Measurements from ENCODE around the gene TANC1. TPM values are rescaled to one million over a fixed set of nuclear protein-coding genes. Genes with fewer than 3 reads are reported as not detected.

TANC1 gene
- total RNA-seq, 1 donor from 2014 or later = 0.37 TPM

GRCh38 chr2:159144776-159145614 is 176.6 kb downstream of the TANC1 start:
- Mint-ChIP-seq H3K27ac (no peak overlapping the region), H3K4me1 (peaks cover 6% of the 10 kb centered on the region), H3K27me3 (peaks cover 4% of the 10 kb centered on the region), H3K36me3 (ENCODE audit: low read depth) (no peaks in the 10 kb centered on the region), H3K4me3 (no peak overlapping the region), H3K9me3 (no peaks in the 10 kb centered on the region)
- intact Hi-C loops (cut with micrococcal nuclease) = no loop called here
- no peak for DNase-seq

- peaks cover 4% of the 10 kb centered on the region for H3K27me3 Mint-ChIP-seq
- no peak overlapping the region for H3K27ac Mint-ChIP-seq
- peaks cover 6% of the 10 kb centered on the region for H3K4me1 Mint-ChIP-seq
- intact Hi-C loops (cut with micrococcal nuclease) = no loop called here
- no peak for DNase-seq
- H3K9me3 Mint-ChIP-seq = no peaks in the 10 kb centered on the region
- no peaks in the 10 kb centered on the region for H3K36me3 Mint-ChIP-seq (ENCODE audit: low read depth)
- H3K4me3 Mint-ChIP-seq = no peak overlapping the region
These were observed 177.4 kb downstream of the TANC1 start for GRCh38 chr2:159145745-159146354.

GRCh38 chr2:159146996-159147666 is 178.7 kb downstream of the TANC1 start:
- no peak for DNase-seq
- no peaks in the 10 kb centered on the region for H3K36me3 Mint-ChIP-seq (ENCODE audit: low read depth)
- intact Hi-C loops (cut with micrococcal nuclease) = no loop called here
- H3K9me3 Mint-ChIP-seq = no peaks in the 10 kb centered on the region
- peaks cover 4% of the 10 kb centered on the region for H3K27me3 Mint-ChIP-seq
- H3K4me3 Mint-ChIP-seq = no peak overlapping the region
- H3K4me1 Mint-ChIP-seq = peaks cover 6% of the 10 kb centered on the region
- no peak overlapping the region for H3K27ac Mint-ChIP-seq

GRCh38 chr2:159147690-159148089 is 179.2 kb downstream of the TANC1 start:
- peaks cover 6% of the 10 kb centered on the region for H3K4me1 Mint-ChIP-seq
- no peaks in the 10 kb centered on the region for H3K36me3 Mint-ChIP-seq (ENCODE audit: low read depth)
- H3K27me3 Mint-ChIP-seq = peaks cover 4% of the 10 kb centered on the region
- no peak for DNase-seq
- intact Hi-C loops (cut with micrococcal nuclease) = no loop called here
- H3K9me3 Mint-ChIP-seq = no peaks in the 10 kb centered on the region
- no peak overlapping the region for H3K4me3 Mint-ChIP-seq
- H3K27ac Mint-ChIP-seq = no peak overlapping the region

GRCh38 chr2:159148901-159149300 is 180.5 kb downstream of the TANC1 start:
- H3K4me3 Mint-ChIP-seq = no peak overlapping the region
- H3K36me3 Mint-ChIP-seq (ENCODE audit: low read depth) = no peaks in the 10 kb centered on the region
- no peaks in the 10 kb centered on the region for H3K9me3 Mint-ChIP-seq
- DNase-seq = no peak
- peaks cover 4% of the 10 kb centered on the region for H3K27me3 Mint-ChIP-seq
- no peak overlapping the region for H3K27ac Mint-ChIP-seq
- H3K4me1 Mint-ChIP-seq = peaks cover 12% of the 10 kb centered on the region
- intact Hi-C loops (cut with micrococcal nuclease) = no loop called here

- H3K9me3 Mint-ChIP-seq = no peaks in the 10 kb centered on the region
These were observed 181.3 kb downstream of the TANC1 start for GRCh38 chr2:159149747-159150146.

GRCh38 chr2:159150280-159150746 is 181.9 kb downstream of the TANC1 start:
- Mint-ChIP-seq H3K4me3 (no peak overlapping the region), H3K27ac (no peak overlapping the region), H3K36me3 (ENCODE audit: low read depth) (no peaks in the 10 kb centered on the region), H3K4me1 (peaks cover 10% of the 10 kb centered on the region), H3K27me3 (peaks cover 4% of the 10 kb centered on the region), H3K9me3 (no peaks in the 10 kb centered on the region)
- DNase-seq = no peak
- intact Hi-C loops (cut with micrococcal nuclease) = no loop called here

More at GRCh38 chr2:159149747-159150146, 181.3 kb downstream of the TANC1 start:
- H3K27ac Mint-ChIP-seq = no peak overlapping the region
- no peaks in the 10 kb centered on the region for H3K36me3 Mint-ChIP-seq (ENCODE audit: low read depth)
- H3K27me3 Mint-ChIP-seq = peaks cover 4% of the 10 kb centered on the region
- peaks cover 12% of the 10 kb centered on the region for H3K4me1 Mint-ChIP-seq
- no peak for DNase-seq
- H3K4me3 Mint-ChIP-seq = no peak overlapping the region
- intact Hi-C loops (cut with micrococcal nuclease) = no loop called here

- Mint-ChIP-seq H3K27me3 (peaks cover 2% of the 10 kb centered on the region), H3K4me3 (no peak overlapping the region), H3K9me3 (no peaks in the 10 kb centered on the region), H3K4me1 (peaks cover 10% of the 10 kb centered on the region), H3K27ac (no peak overlapping the region), H3K36me3 (ENCODE audit: low read depth) (no peaks in the 10 kb centered on the region)
- intact Hi-C loops (cut with micrococcal nuclease) = no loop called here
- DNase-seq = no peak
These were observed 183.0 kb downstream of the TANC1 start for GRCh38 chr2:159151198-159152127.

GRCh38 chr2:159152128-159152778 is 183.8 kb downstream of the TANC1 start:
- Mint-ChIP-seq H3K36me3 (ENCODE audit: low read depth) (no peaks in the 10 kb centered on the region), H3K4me1 (peaks cover 12% of the 10 kb centered on the region), H3K27me3 (peaks cover 2% of the 10 kb centered on the region), H3K4me3 (no peak overlapping the region), H3K27ac (no peak overlapping the region), H3K9me3 (no peaks in the 10 kb centered on the region)
- intact Hi-C loops (cut with micrococcal nuclease) = no loop called here
- DNase-seq = no peak

GRCh38 chr2:159153063-159153462 is 184.6 kb downstream of the TANC1 start:
- no peaks in the 10 kb centered on the region for H3K36me3 Mint-ChIP-seq (ENCODE audit: low read depth)
- H3K27me3 Mint-ChIP-seq = peaks cover under 1% of the 10 kb centered on the region
- no peaks in the 10 kb centered on the region for H3K9me3 Mint-ChIP-seq

GRCh38 chr2:159153463-159153862 is 185.0 kb downstream of the TANC1 start:
- Mint-ChIP-seq H3K4me3 (no peak overlapping the region), H3K27ac (no peak overlapping the region), H3K4me1 (peaks cover 13% of the 10 kb centered on the region), H3K9me3 (no peaks in the 10 kb centered on the region), H3K27me3 (no peaks in the 10 kb centered on the region), H3K36me3 (ENCODE audit: low read depth) (no peaks in the 10 kb centered on the region)
- DNase-seq = no peak
- intact Hi-C loops (cut with micrococcal nuclease) = no loop called here

More at GRCh38 chr2:159153063-159153462, 184.6 kb downstream of the TANC1 start:
- Mint-ChIP-seq H3K4me3 (no peak overlapping the region), H3K4me1 (peaks cover 13% of the 10 kb centered on the region), H3K27ac (no peak overlapping the region)
- no peak for DNase-seq
- intact Hi-C loops (cut with micrococcal nuclease) = no loop called here

- intact Hi-C loops (cut with micrococcal nuclease) = no loop called here
- no peaks in the 10 kb centered on the region for H3K36me3 Mint-ChIP-seq (ENCODE audit: low read depth)
- no peak for DNase-seq
- H3K27me3 Mint-ChIP-seq = no peaks in the 10 kb centered on the region
- H3K4me3 Mint-ChIP-seq = no peak overlapping the region
- peaks cover 13% of the 10 kb centered on the region for H3K4me1 Mint-ChIP-seq
- H3K27ac Mint-ChIP-seq = no peak overlapping the region
- no peaks in the 10 kb centered on the region for H3K9me3 Mint-ChIP-seq
These were observed 185.5 kb downstream of the TANC1 start for GRCh38 chr2:159153951-159154350.

GRCh38 chr2:159154366-159154765 is 185.9 kb downstream of the TANC1 start:
- Mint-ChIP-seq H3K27me3 (no peaks in the 10 kb centered on the region), H3K4me1 (peaks cover 13% of the 10 kb centered on the region), H3K27ac (no peak overlapping the region), H3K9me3 (no peaks in the 10 kb centered on the region), H3K4me3 (no peak overlapping the region), H3K36me3 (ENCODE audit: low read depth) (no peaks in the 10 kb centered on the region)
- no peak for DNase-seq
- intact Hi-C loops (cut with micrococcal nuclease) = no loop called here

Data from activated CD4-positive, alpha-beta T cell treated with anti-CD3 and anti-CD28 coated beads, Interleukin-2, amount 10 ng/mL, durations not matched to agents 24 days and 14 days (primary cell).